ENCODE results near the gene RTL10. TPM values are rescaled to one million over a fixed set of nuclear protein-coding genes. Genes with fewer than 3 reads are reported as not detected.

Gene RTL10
- polyA plus RNA-seq, 1 donor from 2014 or later, result 11.7 TPM

- no peak overlapping the region for H3K27ac ChIP-seq (ENCODE audit: low read length)
Observed at GRCh38 chr22:19902245-19902715, 47.6 kb upstream of the RTL10 start.

GRCh38 chr22:19901577-19902244 is 47.0 kb upstream of the RTL10 start:
- no peaks in the 10 kb centered on the region for H4K20me1 ChIP-seq (ENCODE audit: insufficient read depth)
- H3K9me2 ChIP-seq (ENCODE audit: insufficient read depth, low read length), result no peaks in the 10 kb centered on the region
- H3F3A ChIP-seq (ENCODE audit: insufficient read depth, low read length, poor library complexity, severe bottlenecking), result no peaks in the 10 kb centered on the region
- no peaks in the 10 kb centered on the region for H3K9me3 ChIP-seq (ENCODE audit: low read length)
- H3K27ac ChIP-seq (ENCODE audit: low read length), result no peak overlapping the region
- no peak overlapping the region for H3K9ac ChIP-seq (ENCODE audit: low read length)
- H3K27me3 ChIP-seq (ENCODE audit: insufficient read depth, low read depth, low read length), result no peaks in the 10 kb centered on the region
- no peaks in the 10 kb centered on the region for H3K79me2 ChIP-seq (replicated peaks; ENCODE audit: insufficient read depth, low read length)
- H3K4me2 ChIP-seq (ENCODE audit: low read length), result no peak overlapping the region
- H3K36me3 ChIP-seq (ENCODE audit: insufficient read depth, low read length), result no peaks in the 10 kb centered on the region
- no peak overlapping the region for H2AFZ ChIP-seq (ENCODE audit: low read depth, low read length)
- H3K4me3 ChIP-seq (ENCODE audit: low read length), result no peak overlapping the region
- no peak for TF ChIP-seq POLR2AphosphoS5 (IDR thresholded peaks at IDR 0.05)
- TF ChIP-seq RAD21 (conservative IDR thresholded peaks at IDR 0.05), result no peak
- TF ChIP-seq CTCF (IDR thresholded peaks at IDR 0.05; ENCODE audit: poor library complexity, severe bottlenecking), result no peak
- no peak for TF ChIP-seq TAF1 (IDR thresholded peaks at IDR 0.05; ENCODE audit: low read depth)
- TF ChIP-seq SMC3 (conservative IDR thresholded peaks at IDR 0.05; ENCODE audit: poor library complexity), result no peak
- no peak for TF ChIP-seq MXI1 (conservative IDR thresholded peaks at IDR 0.05; ENCODE audit: poor library complexity, severe bottlenecking)
- no peak for TF ChIP-seq EP300 (conservative IDR thresholded peaks at IDR 0.05; ENCODE audit: poor library complexity, severe bottlenecking)

More at GRCh38 chr22:19902245-19902715, 47.6 kb upstream of the RTL10 start:
- Histone ChIP-seq H3K36me3 (ENCODE audit: insufficient read depth, low read length) (no peaks in the 10 kb centered on the region), H3K4me2 (ENCODE audit: low read length) (no peak overlapping the region), H3K79me2 (replicated peaks; ENCODE audit: insufficient read depth, low read length) (no peaks in the 10 kb centered on the region), H3K9me2 (ENCODE audit: insufficient read depth, low read length) (no peaks in the 10 kb centered on the region), H3K9ac (ENCODE audit: low read length) (no peak overlapping the region), H3K9me3 (ENCODE audit: low read length) (no peaks in the 10 kb centered on the region), H4K20me1 (ENCODE audit: insufficient read depth) (no peaks in the 10 kb centered on the region), H2AFZ (ENCODE audit: low read depth, low read length) (no peak overlapping the region), H3K27me3 (ENCODE audit: insufficient read depth, low read depth, low read length) (no peaks in the 10 kb centered on the region), H3K4me3 (ENCODE audit: low read length) (no peak overlapping the region), H3F3A (ENCODE audit: insufficient read depth, low read length, poor library complexity, severe bottlenecking) (no peaks in the 10 kb centered on the region)
- no peak for TF ChIP-seq SMC3 (conservative IDR thresholded peaks at IDR 0.05; ENCODE audit: poor library complexity)
- no peak for TF ChIP-seq REST (IDR thresholded peaks at IDR 0.05; ENCODE audit: borderline replicate concordance)
- TF ChIP-seq EZH2 (IDR thresholded peaks at IDR 0.05; ENCODE audit: borderline replicate concordance, insufficient read depth, low read length, poor library complexity, severe bottlenecking), result no peak
- no peak for TF ChIP-seq CTCF (IDR thresholded peaks at IDR 0.05; ENCODE audit: poor library complexity, severe bottlenecking)
- no peak for TF ChIP-seq POLR2AphosphoS5 (IDR thresholded peaks at IDR 0.05)
- TF ChIP-seq EP300 (conservative IDR thresholded peaks at IDR 0.05; ENCODE audit: poor library complexity, severe bottlenecking), result no peak
- TF ChIP-seq RAD21 (conservative IDR thresholded peaks at IDR 0.05), result no peak
- TF ChIP-seq TAF1 (IDR thresholded peaks at IDR 0.05; ENCODE audit: low read depth), result no peak
- no peak for TF ChIP-seq MXI1 (conservative IDR thresholded peaks at IDR 0.05; ENCODE audit: poor library complexity, severe bottlenecking)
